ENCODE measurements around the gene C15orf61.

C15orf61 gene

DNA sequence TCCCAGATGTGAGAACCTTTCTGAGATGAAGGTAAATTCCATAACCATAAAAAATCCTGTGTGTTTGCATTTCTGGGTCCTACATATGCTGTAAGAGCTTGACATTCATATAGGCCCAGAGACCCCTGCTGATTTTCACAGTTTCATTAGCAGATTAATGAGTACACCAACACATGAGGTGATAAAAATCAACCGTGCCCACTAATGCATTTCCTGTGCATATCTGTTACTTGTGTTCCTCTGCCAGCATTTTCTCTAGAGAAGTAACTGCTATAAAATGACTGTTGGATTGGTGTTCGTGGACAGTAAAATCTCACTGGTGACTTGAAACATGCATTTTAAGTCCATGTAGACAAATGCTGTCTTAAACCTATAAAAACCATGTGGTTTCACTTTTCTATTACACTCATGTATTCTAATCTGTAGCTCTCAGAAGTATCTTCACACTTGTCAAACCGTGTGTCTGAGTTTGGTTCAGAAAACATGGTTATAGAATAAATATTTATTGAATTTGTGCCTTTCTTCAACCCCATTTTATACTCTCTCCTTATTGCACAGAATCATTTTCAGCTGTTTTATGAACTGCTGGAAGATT, 36.1 kb downstream of the C15orf61 start:
- POLR2A ChIA-PET: interaction anchor here (1.3 kb wide), 1 partner anchor 15 kb away, joined by 5 read pairs; the partner anchor contains the start of gene MAP2K5
- H3K9me3 ChIP-seq (ENCODE audit: control insufficient read depth, insufficient read depth, low read depth, low read length): no peaks in the 10 kb centered on the region
- H3K4me3 ChIP-seq (ENCODE audit: low read depth, low read length): no peak overlapping the region
- no peak overlapping the region for H3K27ac ChIP-seq (ENCODE audit: extremely low read depth, low read depth, low read length)
- peaks cover 5% of the 10 kb centered on the region; the same call in 1 of the 2 replicates for H3K4me1 ChIP-seq (ENCODE audit: control insufficient read depth, insufficient read depth, low read length)
- CTCF ChIA-PET: interaction anchor here (1.0 to 1.6 kb wide), 3 partner anchors 14 to 280 kb away, joined by 3 to 5 read pairs (median 4); no protein-coding TSS in a partner anchor
- TF ChIP-seq ZNF600 (tag by site-specific recombination; IDR thresholded peaks at IDR 0.05) (0 out of 2 replicates have a peak, but pooled peaks have one; percentile 34), ZNF555 (tag by site-specific recombination; conservative IDR thresholded peaks at IDR 0.05) (no peak), ZNF311 (tag by site-specific recombination; IDR thresholded peaks at IDR 0.05; ENCODE audit: borderline replicate concordance) (no peak)
- TF ChIP-seq, protein P1, sequence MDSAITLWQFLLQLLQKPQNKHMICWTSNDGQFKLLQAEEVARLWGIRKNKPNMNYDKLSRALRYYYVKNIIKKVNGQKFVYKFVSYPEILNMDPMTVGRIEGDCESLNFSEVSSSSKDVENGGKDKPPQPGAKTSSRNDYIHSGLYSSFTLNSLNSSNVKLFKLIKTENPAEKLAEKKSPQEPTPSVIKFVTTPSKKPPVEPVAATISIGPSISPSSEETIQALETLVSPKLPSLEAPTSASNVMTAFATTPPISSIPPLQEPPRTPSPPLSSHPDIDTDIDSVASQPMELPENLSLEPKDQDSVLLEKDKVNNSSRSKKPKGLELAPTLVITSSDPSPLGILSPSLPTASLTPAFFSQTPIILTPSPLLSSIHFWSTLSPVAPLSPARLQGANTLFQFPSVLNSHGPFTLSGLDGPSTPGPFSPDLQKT (IDR thresholded peaks at IDR 0.05; ENCODE audit: borderline replicate concordance, low read depth, low read length): no peak
- peaks cover 3 to 16% of the 10 kb centered on the region in 2 experiments; a peak in 2 of 3 replicates for H3K36me3 ChIP-seq (ENCODE audit: control insufficient read depth in 2 of 2, insufficient read depth in 1 of 2, low read length in 2 of 2)

DNA sequence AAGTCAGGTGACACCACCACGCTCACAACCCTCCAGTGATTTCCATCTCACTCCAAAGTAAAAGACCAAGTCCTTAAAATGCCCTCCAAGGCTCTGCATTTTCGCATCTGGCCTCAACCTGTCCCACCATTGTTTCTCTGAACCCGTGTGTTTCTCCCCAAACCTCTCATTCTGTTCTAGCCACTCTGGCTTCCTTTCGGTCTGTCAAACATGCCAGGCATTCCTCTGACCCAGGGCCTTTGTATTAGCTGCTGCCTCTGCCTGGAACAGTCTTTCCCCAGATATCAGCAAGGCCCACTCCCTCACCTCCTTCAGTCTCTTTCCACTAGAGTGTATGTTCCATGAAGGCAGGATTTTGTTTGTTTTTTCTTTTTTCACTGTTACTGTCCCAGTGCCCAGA, 37.6 kb downstream of the C15orf61 start:
- Histone ChIP-seq H3K27ac (ENCODE audit: extremely low read depth, low read depth, low read length) (no peak overlapping the region), H3K4me3 (ENCODE audit: low read depth, low read length) (no peak overlapping the region), H3K36me3 (ENCODE audit: control insufficient read depth in 2 of 2, insufficient read depth in 1 of 2, low read length in 2 of 2) (peaks cover 0 to 16% of the 10 kb centered on the region in 2 experiments; a peak in 2 of 3 replicates), H3K9me3 (ENCODE audit: control insufficient read depth, insufficient read depth, low read depth, low read length) (no peaks in the 10 kb centered on the region), H3K4me1 (ENCODE audit: control insufficient read depth, insufficient read depth, low read length) (peaks cover 17% of the 10 kb centered on the region; the same call in 1 of the 2 replicates)
- ChIA-PET CTCF (interaction anchor here (0.5 to 1.6 kb wide), 4 partner anchors 13 to 279 kb away, joined by 3 to 5 read pairs (median 4); no protein-coding TSS in a partner anchor), POLR2A (no interaction called here)
- TF ChIP-seq ZNF670 (tag by site-specific recombination; IDR thresholded peaks at IDR 0.05; ENCODE audit: low read depth) (no peak), ZNF23 (tag by site-specific recombination; IDR thresholded peaks at IDR 0.05; ENCODE audit: borderline replicate concordance) (no peak), KLF9 (tag by site-specific recombination; IDR thresholded peaks at IDR 0.05; ENCODE audit: low read depth) (no peak), ZNF791 (tag by site-specific recombination; IDR thresholded peaks at IDR 0.05) (no peak), ZNF324 (tag by site-specific recombination; IDR thresholded peaks at IDR 0.05) (no peak), ZNF302 (tag by site-specific recombination; IDR thresholded peaks at IDR 0.05; ENCODE audit: low read depth) (no peak), ZNF510 (tag by site-specific recombination; IDR thresholded peaks at IDR 0.05; ENCODE audit: insufficient replicate concordance) (no peak), BCL11B (tag by site-specific recombination; IDR thresholded peaks at IDR 0.05; ENCODE audit: low read depth) (no peak)
- TF ChIP-seq, protein P2, sequence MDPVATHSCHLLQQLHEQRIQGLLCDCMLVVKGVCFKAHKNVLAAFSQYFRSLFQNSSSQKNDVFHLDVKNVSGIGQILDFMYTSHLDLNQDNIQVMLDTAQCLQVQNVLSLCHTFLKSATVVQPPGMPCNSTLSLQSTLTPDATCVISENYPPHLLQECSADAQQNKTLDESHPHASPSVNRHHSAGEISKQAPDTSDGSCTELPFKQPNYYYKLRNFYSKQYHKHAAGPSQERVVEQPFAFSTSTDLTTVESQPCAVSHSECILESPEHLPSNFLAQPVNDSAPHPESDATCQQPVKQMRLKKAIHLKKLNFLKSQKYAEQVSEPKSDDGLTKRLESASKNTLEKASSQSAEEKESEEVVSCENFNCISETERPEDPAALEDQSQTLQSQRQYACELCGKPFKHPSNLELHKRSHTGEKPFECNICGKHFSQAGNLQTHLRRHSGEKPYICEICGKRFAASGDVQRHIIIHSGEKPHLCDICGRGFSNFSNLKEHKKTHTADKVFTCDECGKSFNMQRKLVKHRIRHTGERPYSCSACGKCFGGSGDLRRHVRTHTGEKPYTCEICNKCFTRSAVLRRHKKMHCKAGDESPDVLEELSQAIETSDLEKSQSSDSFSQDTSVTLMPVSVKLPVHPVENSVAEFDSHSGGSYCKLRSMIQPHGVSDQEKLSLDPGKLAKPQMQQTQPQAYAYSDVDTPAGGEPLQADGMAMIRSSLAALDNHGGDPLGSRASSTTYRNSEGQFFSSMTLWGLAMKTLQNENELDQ (tag by site-specific recombination; IDR thresholded peaks at IDR 0.05; ENCODE audit: low read depth): no peak

DNA sequence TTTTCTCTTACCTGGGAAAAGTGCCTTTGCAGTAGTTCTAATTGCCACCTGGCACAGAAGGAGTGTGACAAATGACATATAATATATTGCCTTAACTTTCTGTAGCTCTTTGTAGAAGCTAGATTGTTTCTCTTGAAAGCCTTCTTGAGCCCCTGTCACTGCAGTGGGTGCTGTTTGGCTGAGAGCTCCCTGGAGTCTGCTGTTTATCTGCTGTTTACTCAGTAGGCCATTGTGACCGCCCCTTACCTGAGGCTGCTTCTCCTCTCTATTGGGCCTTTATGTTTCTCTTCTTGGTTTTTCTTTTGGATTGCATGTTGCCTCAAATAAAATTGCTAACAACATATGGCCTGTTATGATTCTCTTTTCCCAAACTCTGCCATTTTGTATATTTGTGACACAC, 38.2 kb downstream of the C15orf61 start:
- Histone ChIP-seq H3K9me3 (ENCODE audit: control insufficient read depth, insufficient read depth, low read depth, low read length) (no peaks in the 10 kb centered on the region), H3K4me3 (ENCODE audit: low read depth, low read length) (no peak overlapping the region), H3K27ac (ENCODE audit: extremely low read depth, low read depth, low read length) (no peak overlapping the region), H3K36me3 (ENCODE audit: control insufficient read depth in 2 of 2, insufficient read depth in 1 of 2, low read length in 2 of 2) (peaks cover 0 to 16% of the 10 kb centered on the region in 2 experiments; a peak in 2 of 3 replicates), H3K4me1 (ENCODE audit: control insufficient read depth, insufficient read depth, low read length) (peaks cover 17% of the 10 kb centered on the region; the same call in 1 of the 2 replicates)
- ChIA-PET CTCF (no interaction called here), POLR2A (no interaction called here)
- TF ChIP-seq KLF16 (tag by site-specific recombination; IDR thresholded peaks at IDR 0.05) (no peak), ZNF311 (tag by site-specific recombination; IDR thresholded peaks at IDR 0.05; ENCODE audit: borderline replicate concordance) (no peak), ZNF292 (tag by site-specific recombination; IDR thresholded peaks at IDR 0.05; ENCODE audit: borderline replicate concordance, low read depth) (no peak), ZNF10 (tag by site-specific recombination; IDR thresholded peaks at IDR 0.05) (no peak), ZBTB1 (tag by site-specific recombination; IDR thresholded peaks at IDR 0.05) (no peak), GLI2 (tag by site-specific recombination; IDR thresholded peaks at IDR 0.05; ENCODE audit: borderline replicate concordance, low read depth) (no peak)
- TF ChIP-seq, protein P3, sequence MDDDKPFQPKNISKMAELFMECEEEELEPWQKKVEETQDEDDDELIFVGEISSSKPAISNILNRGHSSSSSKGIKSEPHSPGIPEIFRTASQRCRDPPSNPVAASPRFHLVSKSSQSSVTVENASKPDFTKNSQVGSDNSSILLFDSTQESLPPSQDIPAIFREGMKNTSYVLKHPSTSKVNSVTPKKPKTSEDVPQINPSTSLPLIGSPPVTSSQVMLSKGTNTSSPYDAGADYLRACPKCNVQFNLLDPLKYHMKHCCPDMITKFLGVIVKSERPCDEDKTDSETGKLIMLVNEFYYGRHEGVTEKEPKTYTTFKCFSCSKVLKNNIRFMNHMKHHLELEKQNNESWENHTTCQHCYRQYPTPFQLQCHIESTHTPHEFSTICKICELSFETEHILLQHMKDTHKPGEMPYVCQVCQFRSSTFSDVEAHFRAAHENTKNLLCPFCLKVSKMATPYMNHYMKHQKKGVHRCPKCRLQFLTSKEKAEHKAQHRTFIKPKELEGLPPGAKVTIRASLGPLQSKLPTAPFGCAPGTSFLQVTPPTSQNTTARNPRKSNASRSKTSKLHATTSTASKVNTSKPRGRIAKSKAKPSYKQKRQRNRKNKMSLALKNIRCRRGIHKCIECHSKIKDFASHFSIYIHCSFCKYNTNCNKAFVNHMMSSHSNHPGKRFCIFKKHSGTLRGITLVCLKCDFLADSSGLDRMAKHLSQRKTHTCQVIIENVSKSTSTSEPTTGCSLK (tag by site-specific recombination; IDR thresholded peaks at IDR 0.05): no peak
